ENCODE data around the gene PAM16.

PAM16 gene

DNA sequence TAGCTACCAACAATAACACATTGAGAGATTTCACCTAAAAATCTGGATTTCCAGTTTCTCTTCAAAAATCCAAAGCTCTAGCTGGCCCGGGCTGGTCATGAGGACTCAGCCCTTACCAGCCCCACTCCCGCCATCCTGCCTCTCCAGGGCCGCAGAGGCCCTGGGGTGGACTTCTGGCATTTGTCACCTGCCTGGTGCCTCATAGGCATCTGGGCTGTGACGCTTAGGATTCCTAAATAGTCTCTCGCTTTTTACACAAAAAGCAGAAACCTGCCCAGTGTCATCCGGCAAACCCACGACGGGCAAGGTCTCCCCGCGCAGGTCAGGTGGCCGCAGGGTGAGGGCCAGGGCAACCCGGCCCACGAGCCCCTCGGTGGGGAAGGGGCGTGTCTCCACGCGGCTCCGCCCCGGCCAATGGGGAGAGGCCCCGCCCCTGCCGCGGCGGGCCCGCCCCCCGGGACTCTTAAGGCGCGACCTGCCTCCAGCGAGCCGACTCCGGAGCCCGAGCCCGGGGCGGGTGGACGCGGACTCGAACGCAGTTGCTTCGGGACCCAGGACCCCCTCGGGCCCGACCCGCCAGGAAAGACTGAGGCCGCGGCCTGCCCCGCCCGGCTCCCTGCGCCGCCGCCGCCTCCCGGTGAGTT is 20.4 kb upstream of the PAM16 start, which contains the start of gene VASN:
VASN (plus strand) TSS at position 492 of the 644 bp plus-strand sequence. CDS start 9,030 bp downstream, outside the sequence.
- no peak for DNase-seq (ENCODE audit: low read depth)

GRCh38 chr16:4370570-4371356 is 19.6 kb upstream of the PAM16 start:
- DNase-seq (ENCODE audit: low read depth): no peak

DNA sequence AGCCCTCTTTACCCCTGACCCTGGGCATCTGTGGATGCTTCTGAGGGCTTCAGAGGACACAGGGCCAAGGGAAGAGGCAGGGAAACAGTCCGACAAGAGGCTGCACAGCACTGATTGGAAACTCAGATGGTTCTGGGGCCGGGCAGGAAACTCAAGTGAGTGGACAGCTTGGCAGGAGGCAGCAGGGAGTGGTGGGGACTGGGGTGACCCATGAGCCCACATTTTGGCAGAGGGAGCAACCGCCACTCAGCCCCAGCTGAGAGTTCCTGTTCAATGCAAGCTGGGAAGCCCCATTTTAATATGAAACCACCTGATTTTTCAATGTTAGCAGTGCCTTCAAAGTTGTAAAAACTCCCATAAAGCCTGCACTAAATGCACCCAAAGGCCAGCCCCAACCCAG is 19.0 kb upstream of the PAM16 start:
- no peak for DNase-seq (ENCODE audit: low read depth)

DNA sequence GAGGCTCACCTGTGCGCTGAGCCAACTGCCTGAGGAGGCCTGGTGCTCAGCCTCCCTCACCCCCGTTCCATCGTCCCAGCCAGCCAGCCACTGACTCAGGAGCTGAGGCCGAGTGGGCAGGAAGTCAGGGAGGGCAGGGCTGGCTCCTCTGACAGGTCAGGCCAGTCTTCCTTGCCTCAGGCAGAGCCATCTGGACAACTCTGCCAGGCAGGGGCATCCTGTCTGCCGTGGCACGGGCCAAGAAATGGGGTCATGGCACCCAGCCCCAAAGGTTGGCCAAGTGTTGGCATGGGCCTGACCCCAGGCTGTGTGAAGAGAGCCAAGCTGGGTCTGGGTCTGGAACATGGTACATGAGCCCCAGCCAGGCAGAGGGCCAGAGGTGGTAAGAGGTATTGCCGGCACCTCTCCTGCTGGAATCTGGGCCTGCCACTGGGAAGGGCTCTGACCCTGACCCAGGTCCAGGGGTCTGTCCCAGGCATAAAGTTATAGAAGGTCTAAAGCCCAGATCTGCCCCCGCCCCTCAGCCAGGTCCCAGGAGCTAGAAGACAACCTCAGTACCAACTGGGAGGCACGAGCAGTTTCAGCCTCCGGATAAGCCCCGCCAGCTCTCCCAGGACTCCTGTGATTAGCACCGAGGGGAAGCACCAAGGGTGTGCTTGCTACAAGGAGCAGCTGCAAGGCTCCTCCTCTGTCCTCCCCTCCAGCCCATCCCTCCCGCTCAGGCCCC is 18.0 kb upstream of the PAM16 start:
- no peak for DNase-seq (ENCODE audit: low read depth)

- DNase-seq (ENCODE audit: low read depth): no peak
Observed at GRCh38 chr16:4367393-4367856, 16.3 kb upstream of the PAM16 start.

- DNase-seq (ENCODE audit: low read depth): no peak
Observed at GRCh38 chr16:4366016-4366415, 14.9 kb upstream of the PAM16 start.

DNA sequence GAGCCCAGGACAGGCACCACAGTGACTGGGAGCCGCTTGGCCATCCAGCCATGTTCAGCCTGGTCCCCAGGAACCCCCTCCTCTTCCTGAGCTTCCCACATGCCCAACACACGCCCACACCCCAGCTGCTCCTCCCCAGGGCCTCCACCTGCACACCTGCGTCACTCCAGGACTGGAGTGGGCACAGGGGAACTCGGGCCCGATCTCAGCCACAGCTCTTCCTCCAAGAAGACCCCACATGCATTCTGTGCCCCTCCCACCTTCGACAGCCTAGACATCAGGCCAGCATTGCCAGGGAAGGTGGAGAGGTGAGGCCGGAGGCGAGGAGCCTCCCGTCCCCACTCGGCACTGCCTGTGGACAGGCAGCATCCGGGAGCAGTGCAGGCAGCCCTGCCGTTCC is 14.5 kb upstream of the PAM16 start:
- no peak for DNase-seq (ENCODE audit: low read depth)

- no peak for DNase-seq (ENCODE audit: low read depth)
Observed at GRCh38 chr16:4365014-4365406, 13.9 kb upstream of the PAM16 start.

DNA sequence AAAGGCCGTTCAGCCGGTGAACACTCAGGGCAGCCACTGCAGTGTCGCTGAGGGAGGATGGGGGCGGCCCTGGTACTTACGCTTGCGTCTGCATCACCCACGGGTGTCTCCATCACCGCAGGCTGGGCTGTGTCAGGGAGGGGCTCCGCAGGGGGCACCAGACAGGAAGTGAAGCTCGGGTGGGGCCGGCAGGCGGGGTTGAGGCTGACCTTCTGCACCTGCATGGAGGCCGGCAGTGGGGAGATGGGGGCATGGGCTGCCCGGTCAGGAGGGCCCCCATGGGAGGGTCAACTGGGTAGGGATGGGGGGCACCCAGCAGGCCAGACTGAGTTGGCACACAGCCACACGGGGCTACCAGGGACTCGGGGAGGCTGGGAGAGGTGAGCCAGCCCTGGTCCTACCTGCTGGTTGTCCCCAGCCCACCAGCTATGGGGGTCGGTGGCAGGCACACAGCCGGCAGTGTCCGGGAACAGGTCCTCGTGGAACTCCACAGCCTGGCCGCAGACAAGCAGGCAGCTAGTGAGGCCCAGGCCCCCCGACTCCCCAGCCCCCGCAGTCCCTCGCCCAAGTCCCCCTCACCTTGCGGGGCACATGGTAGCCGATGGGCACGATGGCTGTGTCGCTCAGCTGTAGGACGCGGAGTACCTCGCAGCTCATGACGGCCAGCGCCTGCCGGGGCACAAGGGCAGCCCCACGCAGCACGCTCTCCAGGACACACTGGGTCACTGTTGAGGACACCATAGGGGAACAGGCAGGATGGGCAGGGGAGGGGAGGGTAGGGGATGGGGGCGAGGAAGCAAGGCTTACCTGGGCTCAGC is 13.3 kb upstream of the PAM16 start:
- no peak for DNase-seq (ENCODE audit: low read depth)

DNA sequence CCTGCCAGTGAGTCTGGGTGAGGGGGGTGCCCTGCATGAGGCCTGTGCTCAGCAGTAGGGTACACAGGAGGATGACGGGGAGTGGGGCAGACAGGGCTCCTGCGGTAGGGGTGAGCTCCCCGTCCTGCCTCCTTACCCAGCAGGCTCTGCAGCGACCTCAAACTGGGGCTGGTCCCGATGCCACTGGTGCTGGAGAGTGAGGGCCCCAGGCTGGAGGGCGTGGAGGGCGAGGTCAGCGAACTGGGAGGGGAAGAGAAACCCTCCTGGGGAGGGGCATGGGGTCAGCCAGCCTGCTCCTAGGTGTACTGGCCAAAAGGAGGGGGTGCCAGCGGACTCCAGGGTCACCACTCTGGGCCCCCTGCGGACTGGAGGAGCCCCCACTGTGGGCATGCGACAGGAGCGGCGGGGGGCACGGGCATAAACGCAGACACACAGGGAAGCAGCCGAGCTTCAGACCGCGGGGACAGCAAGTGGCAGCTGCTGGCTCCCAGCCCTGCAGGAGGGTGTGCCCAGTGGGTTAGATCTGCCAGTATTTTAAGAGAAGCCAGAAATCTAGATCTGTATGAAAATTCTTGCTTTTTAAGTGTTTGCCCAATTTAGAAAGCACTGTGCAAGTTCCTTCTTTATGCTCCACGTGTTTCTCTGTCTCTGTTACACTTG is 11.5 kb upstream of the PAM16 start:
- no peak for DNase-seq (ENCODE audit: low read depth)

- DNase-seq (ENCODE audit: low read depth): no peak
Observed at GRCh38 chr16:4361944-4362311, 10.8 kb upstream of the PAM16 start.

GRCh38 chr16:4361033-4361943 is 10.2 kb upstream of the PAM16 start:
- DNase-seq (ENCODE audit: low read depth): no peak

- DNase-seq (ENCODE audit: low read depth): no peak
Observed at GRCh38 chr16:4360538-4361021, 9.5 kb upstream of the PAM16 start.

GRCh38 chr16:4359914-4360313 is 8.8 kb upstream of the PAM16 start:
- no peak for DNase-seq (ENCODE audit: low read depth)

GRCh38 chr16:4358831-4359561 is 7.9 kb upstream of the PAM16 start:
- no peak for DNase-seq (ENCODE audit: low read depth)

- DNase-seq (ENCODE audit: low read depth): no peak
Observed at GRCh38 chr16:4358236-4358635, 7.1 kb upstream of the PAM16 start.

DNA sequence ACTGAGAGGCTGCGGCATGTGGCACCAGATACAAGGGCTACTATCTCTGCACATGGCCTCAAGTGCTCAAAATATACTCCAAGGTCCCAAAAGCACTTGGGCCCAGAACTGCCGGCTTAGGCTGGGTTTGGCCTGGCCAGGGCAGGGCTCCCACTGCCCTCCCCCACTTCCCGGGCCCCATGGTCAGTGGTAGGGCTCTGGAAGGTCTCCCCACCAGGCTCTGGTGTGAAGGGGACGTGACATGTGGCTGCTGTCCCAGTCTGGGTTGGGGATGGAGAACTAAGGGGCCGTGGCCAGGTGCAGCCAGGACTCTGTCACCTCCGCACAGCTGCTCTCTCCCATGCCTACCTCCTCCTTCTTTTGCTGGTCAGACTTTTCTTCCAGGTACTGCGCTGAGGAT is 5.7 kb upstream of the PAM16 start:
- no peak for DNase-seq (ENCODE audit: low read depth)

GRCh38 chr16:4354512-4355409 is 3.6 kb upstream of the PAM16 start:
- no peak for DNase-seq (ENCODE audit: low read depth)

DNA sequence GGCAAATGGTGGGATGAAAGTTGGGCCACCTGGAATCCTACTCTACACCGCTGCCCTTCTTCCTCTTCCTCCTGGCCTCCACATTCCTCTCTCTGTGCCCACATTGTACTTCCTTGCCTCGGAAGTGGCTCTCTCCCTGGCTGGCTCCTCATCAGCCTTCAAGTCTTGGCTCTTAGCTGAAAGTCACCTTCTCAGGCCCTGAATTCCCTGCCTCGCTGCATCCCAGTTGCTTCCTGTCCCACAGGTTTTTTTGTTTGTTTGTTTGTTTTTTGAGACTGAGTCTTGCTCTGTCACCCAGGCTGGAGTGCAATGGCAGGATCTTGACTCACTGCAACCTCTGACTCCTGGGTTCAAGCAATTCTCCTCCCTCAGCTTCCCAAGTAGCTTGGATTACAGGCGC is 2.6 kb upstream of the PAM16 start:
- no peak for DNase-seq (ENCODE audit: low read depth)

Data from GM04503 (cell line).